Measurements from ENCODE around the gene RAB36.

GRCh38 chr22:23114721-23115020, 30.6 kb upstream of the RAB36 start:
- TF ChIP-seq SP1 (IDR thresholded peaks at IDR 0.05) (no peak), SUZ12 (IDR thresholded peaks at IDR 0.05) (no peak), ELF4 (IDR thresholded peaks at IDR 0.05) (no peak), FOXK2 (IDR thresholded peaks at IDR 0.05) (no peak)
